GM18520 (cell line): ENCODE results near the gene KRT71.
"Not testable (repeated sequence)": the region's sequence is repeated elsewhere in the genome, so short reads cannot be mapped to it uniquely, and the experiment has no call there.

Source experiments
- ATAC-seq: cut with Tn5 transposase; IDR thresholded peaks from one replicate; pipeline ENCODE4 v1.9.1; 2021; ENCODE audit not compliant: unreplicated experiment

The KRT71 gene

DNA sequence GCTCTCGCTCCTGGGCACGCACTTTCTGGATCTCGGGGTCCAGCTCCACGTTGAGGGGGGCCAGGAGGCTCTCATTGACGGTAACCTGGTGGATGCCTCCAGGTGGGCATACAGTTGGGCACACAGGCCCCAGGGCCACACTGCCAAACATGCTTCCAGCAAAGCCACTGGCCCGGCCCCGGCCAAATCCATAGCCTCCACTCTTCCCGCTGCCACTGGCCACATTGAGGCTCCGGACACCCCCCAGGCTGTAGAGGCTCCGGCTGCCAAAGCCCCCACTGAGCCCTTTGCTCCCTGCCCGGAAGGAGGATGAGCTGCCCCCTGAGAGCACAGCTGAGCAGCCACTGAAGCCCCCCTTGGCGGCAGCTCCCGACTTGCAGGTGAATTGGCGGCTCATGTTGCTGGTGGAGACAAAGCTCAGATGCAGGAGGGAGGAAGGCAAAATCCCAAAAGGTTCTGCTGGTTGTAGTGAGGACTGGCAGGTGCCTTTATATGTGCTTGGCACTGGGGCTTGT is at the start of gene KRT71:
TSS of gene KRT71 (minus strand) at position 465 of the 515 bp plus-strand sequence. CDS start at position 397, 68 bp downstream.
- ATAC-seq = no peak

DNA sequence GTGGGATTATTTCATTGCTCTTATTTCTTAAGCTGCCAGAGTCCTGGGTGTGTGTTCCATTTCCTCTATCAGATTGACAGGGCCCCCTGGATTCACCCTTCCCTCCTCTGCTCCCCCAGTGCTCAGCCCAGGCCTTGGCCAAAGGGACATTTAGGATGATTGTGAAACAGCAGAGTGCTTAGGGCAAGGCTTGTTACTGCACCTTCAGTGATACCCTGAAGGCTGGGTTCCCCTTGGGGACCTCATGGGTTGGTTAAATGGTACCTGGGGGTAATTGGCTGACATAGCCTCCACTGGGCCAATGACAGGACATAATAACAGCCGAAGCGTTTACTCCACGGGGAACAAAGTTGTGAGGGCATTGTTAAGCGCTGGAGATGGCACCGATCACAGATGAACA is 49.6 kb upstream of the KRT71 start:
- ATAC-seq = no peak

DNA sequence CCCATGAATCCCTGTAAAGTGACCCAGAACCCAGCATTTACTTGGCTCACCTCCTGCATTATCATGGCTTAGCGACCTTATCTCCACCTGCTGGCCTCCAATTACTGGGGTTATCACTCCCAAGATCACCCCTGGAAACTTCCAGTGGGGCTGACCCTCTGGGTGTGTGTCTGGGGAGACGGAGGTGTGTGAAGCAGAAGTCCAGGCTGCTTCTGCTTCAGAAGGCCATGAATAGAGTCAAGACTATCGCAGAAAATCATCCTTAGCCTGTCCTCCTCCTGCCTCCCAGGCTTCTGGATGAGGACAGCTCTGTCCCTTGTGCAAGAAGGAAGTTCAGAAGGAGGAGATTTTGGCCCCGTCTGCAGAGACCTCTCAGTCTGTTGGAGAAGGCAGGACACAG is 48.7 kb upstream of the KRT71 start:
- ATAC-seq = no peak

DNA sequence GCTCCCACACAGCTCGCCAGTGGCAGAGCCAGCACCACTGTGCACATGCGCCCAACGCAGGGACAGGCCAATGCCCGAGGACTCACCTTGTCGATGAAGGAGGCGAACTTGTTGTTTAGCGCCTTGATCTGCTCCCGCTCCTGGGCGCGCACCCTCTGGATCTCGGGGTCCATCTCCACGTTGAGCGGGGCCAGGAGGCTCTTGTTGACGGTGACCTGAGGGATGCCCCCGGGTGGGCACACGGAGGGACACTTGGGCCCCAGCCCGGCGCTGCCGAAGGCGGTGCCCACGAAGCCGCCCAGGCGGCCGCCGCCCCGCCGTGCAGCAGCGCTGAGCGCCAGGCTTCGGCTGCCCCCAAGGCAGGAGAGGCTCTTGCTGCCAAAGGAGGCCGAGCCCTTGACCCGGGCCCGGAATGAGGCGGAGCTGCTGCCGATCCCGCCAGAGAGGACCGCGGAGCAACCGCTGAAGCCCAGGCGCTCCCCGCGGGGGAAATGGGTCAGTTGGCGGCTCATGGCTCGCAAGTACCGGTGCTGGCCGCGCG is 48.1 kb upstream of the KRT71 start, which contains the start of gene KRT72:
TSS of gene KRT72 (minus strand) at position 523 of the 541 bp plus-strand sequence. CDS start at position 512, 11 bp downstream.
- ATAC-seq = no peak

GRCh38 chr12:52600475-52600874 is 47.5 kb upstream of the KRT71 start:
- ATAC-seq = no peak

DNA sequence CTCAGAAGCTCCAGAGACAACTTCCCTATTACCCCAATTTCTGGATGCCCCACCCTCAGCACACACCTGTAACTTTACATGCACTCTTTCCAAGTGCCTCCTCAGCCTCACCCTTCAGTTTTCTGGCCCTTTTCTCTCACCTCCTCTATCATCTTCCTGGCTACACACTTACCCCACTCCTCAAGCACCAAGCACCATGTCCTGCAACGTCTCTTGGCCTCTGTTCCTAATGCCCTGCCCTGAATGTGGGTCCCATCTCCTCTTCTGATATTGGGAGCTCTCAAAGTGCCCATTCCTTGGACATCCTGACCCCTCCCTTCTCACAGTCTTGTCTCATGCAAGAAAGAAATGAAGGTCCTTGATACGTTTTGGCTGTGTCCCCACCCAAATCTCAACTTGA is 47.1 kb upstream of the KRT71 start:
- ATAC-seq = no peak

DNA sequence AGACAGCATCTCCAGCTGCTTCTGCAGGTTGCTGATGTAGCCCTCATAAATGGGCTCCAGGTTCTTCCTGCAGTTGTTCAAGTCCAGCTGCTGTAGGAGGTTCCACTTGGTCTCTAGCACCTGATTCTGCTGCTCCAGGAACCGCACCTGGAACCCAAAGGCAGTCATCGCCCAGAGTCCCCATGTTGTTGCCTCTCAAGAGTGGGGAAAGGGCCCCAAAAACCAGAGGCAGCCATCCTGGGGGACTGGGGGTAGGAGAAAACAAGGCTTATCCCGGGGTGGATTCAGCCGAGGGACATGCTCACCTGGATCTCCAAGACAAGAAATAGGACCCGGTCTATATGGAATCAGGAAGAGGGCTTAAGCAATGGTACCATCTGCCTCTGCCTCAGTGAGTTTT is 46.0 kb upstream of the KRT71 start:
- ATAC-seq = no peak

DNA sequence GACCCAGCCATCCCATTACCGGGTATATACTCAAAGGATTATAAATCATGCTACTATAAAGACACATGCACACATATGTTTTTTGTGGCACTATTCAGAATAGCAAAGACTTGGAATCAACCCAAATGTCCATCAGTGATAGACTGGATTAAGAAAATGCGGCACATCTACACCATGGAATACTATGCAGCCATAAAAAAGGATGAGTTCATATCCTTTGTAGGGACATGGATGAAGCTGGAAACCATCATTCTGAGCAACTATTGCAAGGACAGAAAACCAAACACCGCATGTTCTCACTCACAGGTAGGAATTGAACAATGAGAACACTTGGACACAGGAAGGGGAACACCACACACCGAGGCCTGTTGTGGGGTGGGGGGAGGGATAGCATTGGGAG is 41.3 kb upstream of the KRT71 start:
- not testable (repeated sequence) for ATAC-seq

- ATAC-seq = no peak
These were observed 38.6 kb upstream of the KRT71 start for GRCh38 chr12:52591521-52591920.

GRCh38 chr12:52590021-52590420 is 37.1 kb upstream of the KRT71 start:
- ATAC-seq = no peak

GRCh38 chr12:52587563-52587962 is 34.6 kb upstream of the KRT71 start:
- no peak for ATAC-seq

DNA sequence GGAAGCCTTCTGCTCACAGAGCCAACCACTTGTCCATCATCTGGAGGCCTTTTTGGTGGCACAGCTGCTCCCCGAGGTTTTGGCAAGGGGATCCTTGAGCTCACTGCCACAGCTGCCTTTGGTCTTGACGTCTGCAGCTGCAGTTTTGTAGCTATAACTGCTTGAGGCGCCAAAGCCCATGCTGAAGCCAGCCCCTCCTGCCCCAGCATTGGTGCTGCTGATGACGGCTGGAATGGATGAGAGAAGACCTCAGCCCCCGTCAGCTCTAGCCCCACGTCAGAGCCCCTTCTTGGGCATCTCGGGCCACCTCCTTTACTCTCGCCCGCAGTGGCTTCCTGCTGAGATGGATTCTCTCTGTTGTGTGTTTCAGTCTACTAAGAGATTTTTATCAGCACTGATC is 33.0 kb upstream of the KRT71 start:
- ATAC-seq = no peak

GRCh38 chr12:52585066-52585465 is 32.1 kb upstream of the KRT71 start:
- no peak for ATAC-seq

GRCh38 chr12:52584156-52584682 is 31.3 kb upstream of the KRT71 start:
- ATAC-seq = no peak

GRCh38 chr12:52582971-52583456 is 30.1 kb upstream of the KRT71 start:
- ATAC-seq = no peak

DNA sequence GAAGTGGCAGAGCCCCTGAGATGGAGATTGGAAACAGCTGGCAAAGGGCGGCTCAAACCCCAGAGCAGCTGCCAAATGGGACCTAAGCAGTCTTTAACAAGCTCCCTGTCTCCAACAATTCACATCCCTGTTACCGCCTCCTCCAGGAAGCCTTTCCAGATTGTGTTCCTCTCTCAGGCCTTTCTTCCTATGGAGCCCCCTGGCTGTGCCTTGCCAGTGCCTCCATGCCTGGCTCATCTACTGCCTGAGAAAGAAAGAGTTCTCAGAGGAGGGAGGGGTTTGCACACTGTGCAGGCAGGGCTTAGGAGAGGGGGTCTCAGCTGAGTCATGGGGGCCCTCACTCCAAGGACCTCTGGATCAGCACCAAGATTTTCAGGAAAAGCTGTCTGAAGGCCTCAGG is 29.5 kb upstream of the KRT71 start:
- ATAC-seq = no peak

- ATAC-seq = no peak
These were observed 28.5 kb upstream of the KRT71 start for GRCh38 chr12:52581481-52581880.

- no peak for ATAC-seq
These were observed 28.1 kb upstream of the KRT71 start for GRCh38 chr12:52581066-52581465.

- no peak for ATAC-seq
These were observed 27.6 kb upstream of the KRT71 start for GRCh38 chr12:52580496-52580895.

DNA sequence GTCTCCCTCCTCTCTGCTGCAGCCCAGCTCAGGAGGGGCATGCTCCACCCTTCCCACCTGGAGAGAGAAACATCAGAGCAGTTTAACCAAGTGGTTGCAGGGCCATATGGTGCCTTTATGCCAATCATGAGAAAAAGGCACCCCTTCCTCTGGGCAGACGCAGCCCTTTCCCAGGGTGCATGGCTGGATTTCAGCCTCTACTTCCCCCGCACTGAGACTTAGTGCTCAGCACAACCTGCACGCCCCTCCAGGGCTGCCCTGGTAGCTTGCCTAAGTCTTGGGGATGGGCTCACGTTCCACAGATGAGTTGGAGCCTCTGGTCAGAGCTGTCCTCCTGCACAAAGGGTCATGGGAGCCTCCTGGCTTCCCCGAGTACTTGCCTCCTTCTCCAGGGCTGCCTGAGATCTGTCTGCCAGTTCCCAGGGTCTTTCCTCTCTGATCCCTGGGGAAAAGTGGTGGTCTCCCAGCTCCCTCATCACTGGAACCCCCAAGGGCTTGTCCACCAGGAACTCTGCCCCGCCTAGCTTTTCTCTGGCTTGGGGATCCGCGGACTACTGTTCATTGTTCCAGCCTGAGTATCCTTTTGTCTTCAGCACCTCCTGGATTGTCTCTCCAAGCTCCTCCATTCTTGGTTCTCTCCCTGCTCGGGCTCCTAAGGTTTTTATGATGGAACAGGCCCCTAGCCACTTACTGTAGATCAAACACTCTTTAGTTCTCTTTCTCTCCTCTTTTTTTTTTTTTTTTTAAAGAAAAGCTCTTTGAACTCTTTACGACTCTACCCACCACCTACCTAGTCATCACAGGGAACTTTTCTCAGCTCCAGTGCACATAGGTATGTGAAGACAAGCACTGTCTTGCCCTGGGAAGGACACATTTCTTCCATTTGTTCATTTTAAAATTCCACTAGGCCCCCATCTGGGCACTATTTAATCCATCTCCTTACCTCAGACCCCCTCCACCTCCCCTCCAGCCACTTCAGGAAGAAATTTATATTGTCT is 26.8 kb upstream of the KRT71 start:
- ATAC-seq = no peak

DNA sequence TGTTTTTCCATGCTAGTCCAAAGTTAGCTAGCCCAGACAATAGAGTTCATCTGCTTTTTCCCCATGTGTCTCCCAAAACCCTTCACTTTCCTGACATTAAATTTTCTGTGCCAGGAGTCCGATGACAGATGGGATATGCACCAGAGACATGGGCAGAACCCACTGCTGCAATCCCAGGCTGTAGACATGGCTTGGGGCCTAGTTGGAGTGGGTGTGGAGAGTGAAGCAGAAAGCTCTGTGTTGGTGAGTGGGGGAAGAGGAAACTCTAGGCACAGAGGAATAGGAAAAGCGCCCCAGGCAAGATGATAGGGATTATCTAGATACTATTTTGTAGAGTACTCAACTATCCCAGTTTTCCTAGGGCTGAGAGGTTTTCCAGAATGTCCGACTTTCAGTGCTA is 25.5 kb upstream of the KRT71 start:
- no peak for ATAC-seq

DNA sequence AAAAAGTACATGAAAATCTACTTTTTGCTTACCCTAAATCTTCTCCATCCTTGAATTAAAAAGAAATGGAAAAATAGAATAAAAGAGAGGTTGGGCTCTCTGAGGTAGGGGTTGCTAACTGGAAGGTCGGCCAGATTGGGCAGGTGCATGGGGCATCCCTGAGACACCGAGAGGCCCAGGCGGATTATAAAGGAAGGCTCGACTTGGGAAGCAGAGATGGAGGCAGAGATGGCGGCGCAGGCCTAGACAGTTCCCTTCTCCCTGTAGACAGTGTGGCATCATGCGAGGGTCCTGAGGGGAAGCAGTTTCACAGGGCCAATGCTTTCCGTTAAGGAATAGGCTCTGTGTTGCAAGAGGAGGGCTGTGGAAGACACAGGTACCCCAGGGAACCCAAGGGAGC is 24.4 kb upstream of the KRT71 start:
- no peak for ATAC-seq
